Dermis microvascular lymphatic vessel endothelial cell (primary cell): ENCODE data around the gene RPS19. TPM values are rescaled to one million over a fixed set of nuclear protein-coding genes. Genes with fewer than 3 reads are reported as not detected.
"Not testable (repeated sequence)": the region's sequence is repeated elsewhere in the genome, so short reads cannot be mapped to it uniquely, and the experiment has no call there.

Experiments used
- DNase-seq, 2 donors: peaks; one replicate each; pipeline versions ENCODE4 v3.0.0 to v3.0.0-alpha.2; 2010; ENCODE audit warnings: low read depth in 2 of 2
- total RNA-seq: library from RNA; depleted of rRNA; stranded (reverse); fragments of >200 nt; gene quantifications from 2 replicates; pipeline ENCODE4 v1.2.1, GENCODE V29; 2014

RPS19 gene
- total RNA-seq, 1 donor from 2014 or later, result 471 TPM

DNA sequence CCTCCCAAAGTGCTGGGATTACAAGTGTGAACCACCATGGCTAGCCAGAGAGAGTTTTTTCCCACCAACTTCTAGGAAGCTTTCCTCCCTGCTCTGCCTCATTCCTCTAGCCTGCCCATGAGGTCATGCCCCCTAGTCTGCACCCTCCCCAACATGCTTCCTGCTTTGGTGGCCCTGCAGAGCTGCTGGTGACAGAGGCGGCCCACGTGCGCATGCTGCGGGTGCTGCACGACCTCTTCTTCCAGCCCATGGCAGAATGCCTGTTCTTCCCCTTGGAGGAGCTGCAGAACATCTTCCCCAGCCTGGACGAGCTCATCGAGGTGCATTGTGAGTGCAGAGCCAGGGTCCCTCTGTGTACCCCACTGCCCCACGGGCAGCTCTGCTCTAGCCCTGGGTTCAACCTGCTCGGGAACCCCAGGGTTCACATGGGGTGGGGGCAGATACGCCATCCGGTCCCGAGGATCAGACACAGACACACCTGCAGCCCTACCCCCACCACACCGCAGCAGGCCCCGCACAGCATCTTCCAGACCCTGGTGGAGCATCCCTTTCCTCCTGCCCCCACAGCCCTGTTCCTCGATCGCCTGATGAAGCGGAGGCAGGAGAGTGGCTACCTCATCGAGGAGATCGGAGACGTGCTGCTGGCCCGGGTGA is 41.8 kb downstream of the RPS19 start:
- DNase-seq, result no peak

GRCh38 chr19:41902594-41902993 is 42.5 kb downstream of the RPS19 start:
- DNase-seq, result no peak

DNA sequence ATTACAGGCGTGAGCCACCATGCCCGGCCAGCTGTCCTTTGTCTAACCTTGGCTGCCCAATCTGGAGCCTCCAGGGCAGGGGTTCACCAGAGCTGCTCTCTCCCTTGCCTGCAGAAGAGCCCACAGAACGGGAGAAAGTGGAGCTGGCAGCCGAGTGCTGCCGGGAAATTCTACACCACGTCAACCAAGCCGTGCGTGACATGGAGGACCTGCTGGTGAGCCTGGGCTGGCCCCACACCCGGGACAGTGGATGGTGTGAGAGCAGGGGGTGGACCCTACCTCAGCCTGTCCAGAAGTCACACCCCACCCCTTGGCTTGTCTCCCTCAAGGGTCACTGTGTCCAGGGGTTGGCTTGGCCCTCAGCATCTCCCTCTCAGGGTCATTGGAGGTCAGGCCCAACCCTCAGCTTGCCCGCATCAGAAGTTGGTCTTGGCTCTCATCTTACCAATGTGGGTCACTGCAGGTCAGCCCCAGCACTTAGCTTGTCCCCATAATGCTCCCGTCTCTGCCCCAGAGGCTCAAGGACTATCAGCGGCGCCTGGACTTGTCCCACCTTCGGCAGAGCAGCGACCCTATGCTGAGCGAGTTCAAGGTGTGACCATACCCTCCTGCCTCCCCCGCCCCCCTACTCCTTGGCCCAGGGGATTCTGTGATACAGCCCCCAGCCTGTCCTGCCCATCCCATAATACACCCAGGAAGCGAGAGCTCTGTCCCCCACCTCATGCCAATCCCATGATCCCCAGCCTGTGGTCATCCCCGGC is 43.3 kb downstream of the RPS19 start:
- no peak for DNase-seq

DNA sequence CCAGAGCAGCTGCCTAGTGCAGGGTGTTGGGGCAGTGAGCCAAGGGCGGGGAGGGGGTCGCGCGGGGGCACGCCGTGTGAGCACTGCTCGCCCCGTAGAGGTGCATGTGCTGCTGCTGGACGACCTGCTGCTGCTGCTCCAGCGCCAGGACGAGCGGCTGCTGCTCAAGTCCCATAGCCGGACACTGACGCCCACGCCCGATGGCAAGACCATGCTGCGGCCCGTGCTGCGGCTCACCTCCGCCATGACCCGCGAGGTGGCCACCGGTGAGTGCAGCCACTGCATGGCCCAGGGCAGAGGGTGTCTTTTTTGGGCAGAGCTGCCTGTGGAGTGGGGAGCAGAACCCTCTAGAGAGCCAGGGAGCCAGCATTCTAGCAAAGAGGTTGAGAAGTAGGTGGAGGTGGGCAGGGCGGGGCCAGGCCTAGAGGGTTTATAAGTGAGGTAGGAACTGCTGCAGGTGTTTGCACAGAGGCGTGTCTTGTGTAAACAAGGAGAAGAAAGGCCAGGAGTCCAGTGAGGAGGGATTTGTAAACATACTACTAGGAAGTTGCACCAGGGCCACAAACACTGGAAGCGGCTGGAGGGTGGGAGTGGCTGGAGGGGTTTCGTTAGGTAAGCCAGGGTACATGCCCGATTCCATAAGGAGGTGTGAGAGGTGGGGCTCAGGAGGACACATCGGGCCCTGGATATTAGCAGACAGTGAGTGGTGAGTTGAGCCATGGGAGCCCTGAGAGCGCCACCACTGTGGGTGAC is 44.2 kb downstream of the RPS19 start:
- DNase-seq, result no peak

DNA sequence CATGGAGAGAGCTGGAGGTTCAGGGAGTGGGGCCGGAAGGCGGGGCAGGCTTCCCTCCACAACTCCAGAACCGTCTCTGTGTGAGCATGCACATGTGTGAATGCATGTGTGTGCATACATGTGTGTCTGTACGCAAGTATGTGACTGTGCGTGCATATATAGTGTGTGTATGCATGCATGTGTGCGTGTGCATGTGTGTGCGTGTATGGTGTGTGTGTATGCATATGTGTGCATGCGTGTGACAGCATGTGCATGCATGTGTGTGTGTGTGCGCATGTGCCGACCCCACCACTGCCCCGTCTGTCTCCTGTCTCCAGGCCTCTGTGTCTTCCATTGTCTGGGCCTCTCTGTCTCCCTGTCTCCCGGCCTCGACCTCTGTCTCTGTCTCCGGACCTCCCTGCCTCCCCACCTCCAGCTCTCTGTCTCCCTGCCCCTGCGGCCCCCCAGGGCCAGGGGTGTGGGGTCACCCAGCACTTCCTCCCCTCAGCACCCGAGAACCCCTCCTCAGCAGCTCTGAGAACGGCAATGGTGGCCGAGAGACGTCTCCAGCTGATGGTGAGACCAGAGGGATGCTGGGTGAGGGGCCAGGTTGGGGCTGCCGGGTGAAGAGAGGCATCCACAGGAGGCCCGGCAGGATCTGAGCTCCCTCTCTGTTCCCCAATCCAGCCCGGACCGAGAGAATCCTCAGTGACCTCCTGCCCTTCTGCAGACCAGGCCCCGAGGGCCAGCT is 45.4 kb downstream of the RPS19 start:
- DNase-seq, result no peak

- no peak for DNase-seq
Observed at GRCh38 chr19:41906271-41906670, 46.2 kb downstream of the RPS19 start.

- DNase-seq, result no peak
Observed at GRCh38 chr19:41906916-41907680, 47.0 kb downstream of the RPS19 start.

- DNase-seq, result no peak
Observed at GRCh38 chr19:41907994-41908615, 48.0 kb downstream of the RPS19 start.

GRCh38 chr19:41908724-41909464 is 48.8 kb downstream of the RPS19 start:
- DNase-seq, result no peak

GRCh38 chr19:41909706-41910105 is 49.7 kb downstream of the RPS19 start:
- no peak for DNase-seq

DNA sequence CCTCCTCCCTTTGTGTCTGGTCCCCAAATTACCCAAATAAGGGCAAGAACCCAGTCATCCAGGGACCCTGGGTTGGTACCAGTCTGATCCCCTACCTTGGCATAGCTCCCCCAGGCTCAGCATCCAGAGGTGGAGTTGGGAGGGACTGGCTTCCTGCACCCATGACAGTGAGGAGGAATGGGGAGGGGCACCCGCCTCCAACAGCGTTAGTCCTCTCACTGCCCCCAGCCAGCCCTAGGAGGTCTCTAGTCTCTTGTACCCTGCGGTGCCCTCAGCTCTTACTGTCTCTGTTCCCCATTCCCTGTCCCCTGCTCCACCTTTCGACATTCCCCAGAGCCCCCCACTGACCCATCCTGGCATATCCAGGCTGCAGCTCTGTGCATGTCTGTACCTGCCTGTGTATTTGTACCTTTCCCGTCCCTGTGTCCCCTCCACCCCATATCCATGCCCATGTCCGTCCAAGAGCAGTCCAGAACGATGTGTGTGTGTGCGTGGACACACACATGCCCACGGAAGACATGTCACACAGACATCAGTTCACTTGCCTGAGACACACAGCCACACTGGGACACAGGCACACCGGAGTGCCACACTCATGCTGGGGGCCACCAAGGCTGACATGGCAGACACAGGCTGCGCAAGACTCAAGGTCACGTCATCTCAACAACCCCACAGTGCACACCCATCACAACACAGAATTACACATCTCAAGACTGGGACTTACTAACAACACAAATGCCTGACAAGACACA is 50.4 kb downstream of the RPS19 start:
- no peak for DNase-seq

DNA sequence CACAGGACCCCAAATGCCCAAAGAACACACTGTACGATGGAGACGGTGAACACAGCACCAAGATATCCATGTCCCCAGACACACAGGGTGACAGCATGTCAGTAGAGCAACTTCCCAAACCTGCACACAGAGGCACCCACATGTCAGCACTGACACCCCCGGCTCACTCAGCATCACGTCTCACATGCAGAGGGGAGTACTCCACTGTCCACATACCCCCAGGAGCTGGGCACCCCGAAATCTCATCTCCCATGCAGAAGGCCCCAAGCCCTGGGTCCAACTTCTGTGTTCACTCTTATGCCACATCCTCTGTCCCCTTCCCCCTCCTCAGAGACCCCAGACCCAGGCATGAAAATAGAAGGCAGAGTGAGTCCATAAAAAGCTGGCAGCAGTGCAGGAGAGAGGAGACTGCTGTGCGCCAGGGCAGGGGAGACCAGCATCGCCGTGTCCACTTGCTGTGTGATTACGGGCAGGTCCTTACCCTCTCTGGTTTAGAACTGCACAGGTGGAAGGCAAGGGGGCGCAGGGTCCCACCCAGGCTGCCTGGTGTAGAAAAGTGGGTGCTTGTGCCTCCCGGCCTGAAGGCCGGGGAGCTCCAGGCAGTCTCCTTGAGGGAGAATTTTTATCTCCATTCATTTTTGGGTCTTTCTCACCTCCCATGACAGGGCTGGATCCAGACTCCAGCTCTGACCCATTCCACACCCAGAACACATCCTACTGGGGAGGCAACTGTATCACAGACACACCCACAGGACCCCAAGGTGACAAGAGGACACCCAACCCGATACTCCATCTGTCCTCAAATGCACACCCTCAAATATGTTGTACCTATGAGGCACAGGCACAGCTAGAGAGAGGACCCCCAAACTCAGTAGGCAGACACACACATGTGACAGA is 51.2 kb downstream of the RPS19 start:
- no peak for DNase-seq

GRCh38 chr19:41911889-41912731 is 52.1 kb downstream of the RPS19 start:
- no peak for DNase-seq

DNA sequence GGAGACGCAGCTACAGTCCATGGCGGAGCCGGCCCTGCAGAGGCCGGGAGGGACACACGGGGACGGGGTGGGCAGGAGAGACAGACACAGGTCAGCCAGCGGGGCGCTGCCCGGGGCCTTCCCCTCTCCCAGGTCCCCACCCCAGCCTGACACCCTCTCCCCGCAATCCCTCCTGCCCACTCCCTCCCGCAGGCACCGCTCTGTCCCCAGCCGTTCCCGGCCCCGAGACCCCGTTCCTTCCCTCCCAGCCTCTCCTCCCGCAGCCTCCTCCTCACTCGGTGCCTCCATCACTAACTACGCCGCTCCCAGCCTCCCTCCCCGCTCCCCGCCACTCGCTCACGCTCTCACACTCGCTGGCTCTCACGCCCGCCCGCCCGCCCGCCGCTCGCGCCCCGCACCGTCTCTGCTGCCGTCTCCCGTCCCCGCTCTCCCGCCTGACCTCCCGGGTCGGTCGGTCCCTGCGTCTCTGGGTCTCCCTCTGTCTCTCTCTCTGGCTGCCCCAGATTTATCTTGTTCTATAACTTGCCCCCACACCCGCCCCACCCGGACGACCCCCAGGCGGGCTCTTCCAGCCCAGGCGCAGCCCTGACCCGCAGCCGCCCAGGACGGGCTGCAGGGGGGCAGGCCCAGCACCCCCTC is 53.0 kb downstream of the RPS19 start:
- no peak for DNase-seq

GRCh38 chr19:41913538-41914423 is 53.7 kb downstream of the RPS19 start:
- no peak for DNase-seq

DNA sequence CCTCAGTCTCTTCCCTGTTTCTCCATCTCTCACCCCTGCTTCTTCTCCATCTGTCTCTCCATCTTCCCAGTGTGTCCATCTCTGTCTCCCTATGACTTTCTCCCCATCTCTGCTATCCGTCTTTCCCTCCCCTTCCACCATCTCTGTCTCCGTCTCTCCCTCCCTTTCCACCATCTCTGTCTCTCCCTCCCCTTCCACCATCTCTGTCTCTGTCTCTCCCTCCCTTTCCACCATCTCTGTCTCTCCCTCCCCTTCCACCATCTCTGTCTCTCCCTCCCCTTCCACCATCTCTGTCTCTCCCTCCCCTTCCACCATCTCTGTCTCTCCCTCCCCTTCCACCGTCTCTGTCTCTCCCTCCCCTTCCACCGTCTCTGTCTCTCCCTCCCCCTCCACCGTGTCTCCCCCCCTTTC is 54.4 kb downstream of the RPS19 start:
- DNase-seq, result not testable (repeated sequence)
